OCI-LY7 (cell line): ENCODE measurements around the gene BAHCC1. TPM values are rescaled to one million over a fixed set of nuclear protein-coding genes. Genes with fewer than 3 reads are reported as not detected.
A peak's percentile ranks its signal among the peaks of the same experiment; 100 is the strongest.

Experiments used
- BruUV-seq: library from RNA; stranded (reverse); fragments of 400-500 nt; replicated peaks from 2 replicates; lab custom pipeline; 2021; lab: Mats Ljungman, UMichigan
- CTCF ChIA-PET: fragments of 300-600 bp; sonication (Branson Sonifier 250); formaldehyde crosslinking; loops from one replicate; lab custom pipeline; 2022; ENCODE audit warnings: antibody characterized with exemption; ENCODE audit not compliant: unreplicated experiment; lab: Charles Lee
- POLR2A ChIA-PET: fragments of 300-600 bp; sonication (Branson Sonifier 250); formaldehyde crosslinking; loops from one replicate; lab custom pipeline; 2022; ENCODE audit warnings: antibody characterized with exemption; lab: Charles Lee
- DNase-seq: peaks from one replicate; pipeline ENCODE4 v3.0.0-alpha.2; 2015; ENCODE audit warnings: low spot score
- H2AFZ ChIP-seq: fragments of 200-600 bp; sonication (generic), shearing (Covaris generic); 2 replicates; pipeline ENCODE4 v1.6.1; 2014; ENCODE audit warnings: mild to moderate bottlenecking, antibody characterized with exemption, low read length, moderate library complexity
- H3K27ac ChIP-seq: fragments of 200-600 bp; sonication (generic); 2 replicates; pipeline ENCODE4 v1.5.1; 2014; ENCODE audit warnings: mixed run types, low read depth, mild to moderate bottlenecking, moderate library complexity, low read length, inconsistent platforms; ENCODE audit not compliant: poor library complexity, severe bottlenecking
- H3K36me3 ChIP-seq: fragments of 200-600 bp; sonication (generic); 2 replicates; pipeline ENCODE4 v1.6.1; 2014; ENCODE audit warnings: mild to moderate bottlenecking, antibody characterized with exemption, low read length, moderate library complexity, mixed read lengths; ENCODE audit not compliant: insufficient read depth
- H3K4me1 ChIP-seq: fragments of 200-600 bp; sonication (generic); 2 replicates; pipeline ENCODE4 v1.5.1; 2014; ENCODE audit warnings: mild to moderate bottlenecking, low read length; ENCODE audit not compliant: insufficient read depth, poor library complexity, severe bottlenecking
- H3K4me2 ChIP-seq: fragments of 200-600 bp; sonication (generic); 2 replicates; pipeline ENCODE4 v1.6.1; 2014; ENCODE audit warnings: mild to moderate bottlenecking, low read length
- H3K4me3 ChIP-seq: fragments of 200-600 bp; sonication (generic); 2 replicates; pipeline ENCODE4 v1.5.1; 2014; ENCODE audit warnings: mild to moderate bottlenecking, low read depth, low read length; ENCODE audit not compliant: poor library complexity, severe bottlenecking
- H3K79me2 ChIP-seq: fragments of 200-600 bp; sonication (generic); 2 replicates; pipeline ENCODE4 v1.6.1; 2016; ENCODE audit warnings: low read depth, mild to moderate bottlenecking, low read length, moderate library complexity, mixed read lengths; ENCODE audit not compliant: insufficient read depth
- H3K9me2 ChIP-seq: fragments of 200-600 bp; sonication (generic); 2 replicates; pipeline ENCODE4 v1.6.1; 2016; ENCODE audit warnings: mild to moderate bottlenecking, low read length, mixed read lengths; ENCODE audit not compliant: insufficient read depth
- H3K9me3 ChIP-seq: fragments of 200-600 bp; sonication (generic); 2 replicates; pipeline ENCODE4 v1.6.1; 2014; ENCODE audit warnings: mild to moderate bottlenecking, mixed run types, low read length, mixed read lengths
- H4K20me1 ChIP-seq: fragments of 200-600 bp; sonication (generic); 2 replicates; pipeline ENCODE4 v1.6.1; 2014; ENCODE audit warnings: mild to moderate bottlenecking, antibody characterized with exemption, low read length, moderate library complexity, mixed read lengths; ENCODE audit not compliant: insufficient read depth
- CTCF ChIP-seq: fragments of 200-600 bp; sonication (generic); conservative IDR thresholded peaks from 2 replicates; pipeline ENCODE4 v1.5.1; 2014; ENCODE audit warnings: mild to moderate bottlenecking, antibody characterized with exemption, low read length, moderate library complexity, mixed read lengths
- EZH2phosphoT487 ChIP-seq: fragments of 200-600 bp; sonication (generic); IDR thresholded peaks from 2 replicates; pipeline ENCODE4 v1.6.1; 2018; ENCODE audit warnings: low read depth, borderline replicate concordance, mild to moderate bottlenecking, mixed run types, antibody characterized with exemption, low read length, moderate library complexity, mixed read lengths
- intact Hi-C: fragments of 100-400 bp; cut with micrococcal nuclease; formaldehyde crosslinking; loops from one replicate; pipeline ENCODE4 v1.10.0; 2022; ENCODE audit not compliant: unreplicated experiment
- total RNA-seq, 2 experiments: library from RNA; depleted of rRNA in 1 of 2; stranded (reverse); fragments of >200 nt in 1 of 2; shearing (Covaris generic) in 1 of 2; gene quantifications; 2 replicates each; pipeline ENCODE4 v1.2.3, GENCODE V29; 2014 to 2022

The BAHCC1 gene
- total RNA-seq, 2 experiments from 2014 or later = 5.2 to 5.5 TPM

- Histone ChIP-seq H3K4me2 (no peak overlapping the region), H3K4me1 (peaks cover 30% of the 10 kb centered on the region), H3K9me2 (no peaks in the 10 kb centered on the region), H4K20me1 (no peaks in the 10 kb centered on the region), H3K36me3 (no peaks in the 10 kb centered on the region), H3K27ac (no peak overlapping the region), H2AFZ (no peak overlapping the region), H3K79me2 (no peaks in the 10 kb centered on the region), H3K9me3 (no peaks in the 10 kb centered on the region), H3K4me3 (no peak overlapping the region)
- TF ChIP-seq EZH2phosphoT487 (no peak), CTCF (no peak)
- no TSS peak for BruUV-seq
- DNase-seq = no peak
- ChIA-PET CTCF (no interaction called here), POLR2A (no interaction called here)
- intact Hi-C loops = loop anchor here (5.0 kb wide), 1 partner anchor 339 kb away; no protein-coding TSS in a partner anchor
Measured at GRCh38 chr17:81481073-81481799, 86.0 kb downstream of the BAHCC1 start.

GRCh38 chr17:81481815-81482505 is 86.7 kb downstream of the BAHCC1 start:
- Histone ChIP-seq H3K27ac (no peak overlapping the region), H2AFZ (no peak overlapping the region), H3K4me2 (no peak overlapping the region), H3K4me1 (peaks cover 35% of the 10 kb centered on the region), H3K36me3 (no peaks in the 10 kb centered on the region), H3K4me3 (no peak overlapping the region), H3K9me3 (no peaks in the 10 kb centered on the region), H3K79me2 (no peaks in the 10 kb centered on the region), H4K20me1 (no peaks in the 10 kb centered on the region), H3K9me2 (no peaks in the 10 kb centered on the region)
- TF ChIP-seq CTCF (no peak), EZH2phosphoT487 (no peak)
- DNase-seq = no peak
- intact Hi-C loops = loop anchor here (5.0 kb wide), 1 partner anchor 340 kb away; no protein-coding TSS in a partner anchor
- CTCF ChIA-PET = no interaction called here
- POLR2A ChIA-PET = no interaction called here
- no TSS peak for BruUV-seq

- H2AFZ ChIP-seq = no peak overlapping the region; the same call in 1 of the 2 replicates
- intact Hi-C loops = loop anchor here (5.0 kb wide), 1 partner anchor 340 kb away; no protein-coding TSS in a partner anchor
- no peaks in the 10 kb centered on the region for H3K79me2 ChIP-seq
- no TSS peak for BruUV-seq
- peaks cover 39% of the 10 kb centered on the region for H3K4me1 ChIP-seq
- H3K9me2 ChIP-seq = no peaks in the 10 kb centered on the region
- no peaks in the 10 kb centered on the region for H3K9me3 ChIP-seq
- no peaks in the 10 kb centered on the region for H4K20me1 ChIP-seq
- no peak for DNase-seq
- POLR2A ChIA-PET = no interaction called here
- H3K36me3 ChIP-seq = no peaks in the 10 kb centered on the region
- TF ChIP-seq EZH2phosphoT487 (no peak), CTCF (no peak)
- H3K4me3 ChIP-seq = peak overlapping the region; percentile 61
- CTCF ChIA-PET = no interaction called here
- H3K27ac ChIP-seq = no peak overlapping the region
- peak overlapping the region; percentile 69; the same call in 1 of the 2 replicates for H3K4me2 ChIP-seq
Measured at GRCh38 chr17:81482673-81483072, 87.4 kb downstream of the BAHCC1 start.
